Nephron (organoid): Measurements from ENCODE around the gene CLIC5.
A peak's percentile ranks its signal among the peaks of the same experiment; 100 is the strongest.

Experiments used
- H3K27ac Mint-ChIP-seq, 3 experiments: 2 replicates each; pipeline ENCODE4 v1.8.0; 2020; ENCODE audit warnings: mixed read lengths in 3 of 3, mild to moderate bottlenecking in 2 of 3, moderate library complexity in 1 of 3
- H3K27me3 Mint-ChIP-seq: 2 replicates; pipeline ENCODE4 v1.8.0; 2021; ENCODE audit warnings: low read depth, mild to moderate bottlenecking, moderate library complexity, mixed read lengths
- H3K36me3 Mint-ChIP-seq: 2 replicates; pipeline ENCODE4 v1.8.0; 2020; ENCODE audit warnings: low read depth, mixed read lengths
- H3K4me1 Mint-ChIP-seq: 2 replicates; pipeline ENCODE4 v1.8.0; 2020; ENCODE audit warnings: mixed read lengths
- H3K4me3 Mint-ChIP-seq, 3 experiments: 2 replicates each; pipeline ENCODE4 v1.8.0; 2020; ENCODE audit warnings: mild to moderate bottlenecking in 3 of 3, mixed read lengths in 3 of 3, moderate library complexity in 2 of 3
- H3K9me3 Mint-ChIP-seq: 2 replicates; pipeline ENCODE4 v1.8.0; 2020; ENCODE audit warnings: mixed read lengths
- TF ChIP-seq, protein P1 (sequence below), 3 experiments: fragments of 200-600 bp; sonication (generic); IDR thresholded peaks; one replicate each; pipeline ENCODE4 v1.5.0; 2021; ENCODE audit warnings: antibody characterized with exemption in 3 of 3; ENCODE audit not compliant: unreplicated experiment in 3 of 3

CLIC5 gene

DNA sequence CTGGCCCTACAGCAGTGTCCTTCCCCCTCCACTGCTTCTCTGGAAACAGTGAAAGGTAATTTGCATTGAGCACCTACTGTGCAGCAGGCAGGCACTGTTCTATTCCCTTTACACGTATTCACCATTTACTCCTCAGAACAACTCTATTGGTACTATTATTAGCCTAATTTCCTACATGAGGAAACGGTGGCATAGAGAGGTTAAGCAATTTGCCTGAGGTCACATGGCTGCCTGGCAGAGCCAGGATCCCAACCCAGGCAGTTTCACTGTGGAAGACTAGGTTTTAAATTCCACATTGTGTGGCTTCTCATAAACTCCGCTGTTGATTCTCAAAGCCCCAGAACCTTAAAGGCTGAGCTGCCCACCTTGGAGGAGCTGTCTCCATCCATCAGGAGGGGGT is 72.7 kb downstream of the CLIC5 start:
- Mint-ChIP-seq H3K27me3 (peaks cover 30% of the 10 kb centered on the region), H3K4me3 (no peak overlapping the region), H3K9me3 (no peaks in the 10 kb centered on the region), H3K36me3 (peaks cover 9% of the 10 kb centered on the region), H3K27ac (no peak overlapping the region), H3K4me1 (peaks cover 10% of the 10 kb centered on the region)
- TF ChIP-seq, protein P1, sequence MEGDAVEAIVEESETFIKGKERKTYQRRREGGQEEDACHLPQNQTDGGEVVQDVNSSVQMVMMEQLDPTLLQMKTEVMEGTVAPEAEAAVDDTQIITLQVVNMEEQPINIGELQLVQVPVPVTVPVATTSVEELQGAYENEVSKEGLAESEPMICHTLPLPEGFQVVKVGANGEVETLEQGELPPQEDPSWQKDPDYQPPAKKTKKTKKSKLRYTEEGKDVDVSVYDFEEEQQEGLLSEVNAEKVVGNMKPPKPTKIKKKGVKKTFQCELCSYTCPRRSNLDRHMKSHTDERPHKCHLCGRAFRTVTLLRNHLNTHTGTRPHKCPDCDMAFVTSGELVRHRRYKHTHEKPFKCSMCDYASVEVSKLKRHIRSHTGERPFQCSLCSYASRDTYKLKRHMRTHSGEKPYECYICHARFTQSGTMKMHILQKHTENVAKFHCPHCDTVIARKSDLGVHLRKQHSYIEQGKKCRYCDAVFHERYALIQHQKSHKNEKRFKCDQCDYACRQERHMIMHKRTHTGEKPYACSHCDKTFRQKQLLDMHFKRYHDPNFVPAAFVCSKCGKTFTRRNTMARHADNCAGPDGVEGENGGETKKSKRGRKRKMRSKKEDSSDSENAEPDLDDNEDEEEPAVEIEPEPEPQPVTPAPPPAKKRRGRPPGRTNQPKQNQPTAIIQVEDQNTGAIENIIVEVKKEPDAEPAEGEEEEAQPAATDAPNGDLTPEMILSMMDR (IDR thresholded peaks at IDR 0.05; ENCODE audit: unreplicated experiment in 3 of 3): no peak

DNA sequence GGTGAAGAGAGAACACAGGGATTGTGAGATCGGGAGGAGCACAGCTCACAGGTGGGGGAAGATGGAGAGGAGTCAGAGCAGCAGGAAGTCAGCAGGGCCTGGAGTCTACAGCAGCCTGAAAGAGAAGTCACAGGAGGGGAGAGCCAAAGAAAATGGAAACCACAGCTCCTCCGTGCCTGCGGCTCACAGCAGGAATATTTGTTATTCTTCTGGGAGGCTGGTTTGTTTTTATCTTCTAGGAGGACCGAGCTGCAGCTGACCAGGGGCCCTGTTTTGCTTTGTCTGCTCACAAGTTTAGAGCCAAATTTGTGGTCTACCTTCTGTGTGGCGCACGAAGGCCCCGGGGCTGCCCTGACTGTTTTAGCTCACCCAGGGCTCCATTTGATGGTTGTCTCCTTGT is 81.8 kb downstream of the CLIC5 start:
- Mint-ChIP-seq H3K9me3 (no peaks in the 10 kb centered on the region), H3K4me1 (peaks cover 5% of the 10 kb centered on the region), H3K27me3 (peaks cover 47% of the 10 kb centered on the region), H3K4me3 (no peak overlapping the region), H3K36me3 (peaks cover 3% of the 10 kb centered on the region), H3K27ac (peak overlapping the region in 2 of 3 experiments; percentile 7 to 17)
- TF ChIP-seq, protein P1 (IDR thresholded peaks at IDR 0.05; ENCODE audit: unreplicated experiment in 3 of 3): no peak

DNA sequence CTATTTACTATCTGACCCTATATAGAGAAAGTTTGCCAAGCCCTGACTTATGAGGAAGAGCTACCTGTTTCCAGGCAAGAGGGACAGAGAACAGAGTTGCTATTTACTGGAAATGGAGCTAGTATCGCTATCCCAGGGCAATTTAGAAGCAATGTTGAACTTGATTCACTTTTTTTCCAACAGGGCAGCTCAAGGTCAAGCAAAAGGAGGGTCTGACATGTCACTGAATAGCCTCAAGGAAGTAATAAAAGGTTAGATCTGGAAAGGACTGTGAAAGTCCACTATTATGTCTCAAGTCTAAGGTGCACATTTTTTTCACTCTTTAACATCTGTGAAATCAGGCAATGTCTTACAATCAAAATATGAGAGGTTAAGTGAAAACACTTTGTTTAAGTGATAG is 84.4 kb downstream of the CLIC5 start:
- no peaks in the 10 kb centered on the region for H3K9me3 Mint-ChIP-seq
- peaks cover 48% of the 10 kb centered on the region for H3K27me3 Mint-ChIP-seq
- TF ChIP-seq, protein P1 (IDR thresholded peaks at IDR 0.05; ENCODE audit: unreplicated experiment in 3 of 3): no peak
- no peak overlapping the region for H3K4me3 Mint-ChIP-seq
- H3K36me3 Mint-ChIP-seq: peaks cover 3% of the 10 kb centered on the region
- peak overlapping the region in 2 of 3 experiments; percentile 9 to 38 for H3K27ac Mint-ChIP-seq
- peaks cover 5% of the 10 kb centered on the region for H3K4me1 Mint-ChIP-seq

DNA sequence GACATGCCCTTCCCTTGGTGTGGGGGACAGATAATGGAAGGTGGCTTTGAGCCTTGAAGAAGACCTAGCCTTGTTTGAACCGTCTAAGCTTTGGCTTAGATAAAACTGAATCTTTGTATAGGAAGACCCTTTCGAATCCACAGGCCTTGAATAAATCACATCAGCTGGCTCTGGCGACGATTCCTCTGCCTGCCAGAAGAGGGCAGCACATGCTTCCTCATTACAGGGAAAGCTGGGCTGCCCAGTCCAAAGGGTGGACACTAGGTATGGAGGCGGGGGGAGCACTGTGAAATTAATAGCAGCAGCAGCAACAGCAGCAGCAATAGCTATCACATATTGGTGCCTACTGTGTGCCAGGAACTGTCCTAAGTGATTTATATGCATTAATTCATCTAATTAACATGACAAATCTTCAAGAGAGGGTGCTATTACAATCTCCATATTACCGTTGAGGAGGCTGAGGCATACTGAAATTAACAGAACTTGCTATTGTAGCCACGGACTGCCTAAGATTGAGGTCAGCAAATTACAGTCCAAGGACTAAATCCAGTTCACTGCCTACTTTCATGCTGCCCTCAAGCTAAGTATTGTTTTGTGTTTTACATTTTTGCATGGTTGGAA is 85.1 kb downstream of the CLIC5 start:
- Mint-ChIP-seq H3K27ac (peak overlapping the region; percentile 60 to 77 (median 75)), H3K27me3 (peaks cover 44% of the 10 kb centered on the region), H3K4me1 (peaks cover 5% of the 10 kb centered on the region), H3K4me3 (no peak overlapping the region), H3K9me3 (no peaks in the 10 kb centered on the region), H3K36me3 (peaks cover 3% of the 10 kb centered on the region)
- TF ChIP-seq, protein P1 (IDR thresholded peaks at IDR 0.05; ENCODE audit: unreplicated experiment in 3 of 3): peak; percentile 83 to 94 (median 93)

DNA sequence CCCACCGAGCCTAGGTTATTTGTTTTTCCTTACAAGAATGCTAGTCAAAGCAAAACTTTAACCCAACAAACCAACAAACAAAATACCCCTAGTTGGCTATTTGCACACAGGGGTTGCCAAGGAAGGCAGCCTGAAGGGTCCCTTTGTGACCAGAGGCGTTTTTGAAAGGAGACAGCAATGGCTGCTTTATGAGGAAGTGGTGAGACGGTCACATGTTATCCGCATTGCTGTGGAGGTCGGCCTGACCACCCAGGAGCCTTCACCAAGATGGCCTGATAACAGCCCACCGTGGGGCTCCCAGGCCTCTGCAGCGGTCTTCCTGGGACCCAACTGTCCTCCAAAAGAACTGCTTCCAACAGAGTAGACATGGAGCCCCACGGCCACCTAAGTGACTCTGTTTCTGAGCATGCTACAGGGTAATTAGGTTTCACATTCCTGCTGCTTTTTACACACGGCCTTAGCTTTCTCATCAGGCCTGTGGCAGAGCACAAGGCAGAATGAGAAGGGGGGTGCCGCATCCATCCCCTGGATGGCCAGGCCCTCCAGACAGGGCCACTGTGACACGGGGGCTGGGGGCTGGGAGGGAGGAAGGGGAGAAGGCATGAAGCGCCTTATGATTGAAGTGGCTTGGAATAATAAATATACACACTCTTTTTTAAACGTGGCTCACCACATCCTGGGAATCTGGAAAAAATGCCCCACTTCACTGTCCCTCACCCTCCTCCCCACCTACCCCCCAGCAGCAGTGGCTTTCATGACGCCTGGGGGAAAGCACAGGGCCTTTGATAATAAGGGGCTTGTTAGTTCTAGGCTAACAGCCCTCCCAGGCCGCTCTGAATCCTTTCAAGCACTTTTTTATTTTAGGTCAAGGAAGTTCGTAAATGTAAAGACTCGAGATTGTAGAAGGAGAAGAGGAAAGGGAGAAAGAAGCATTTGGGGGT is 86.0 kb downstream of the CLIC5 start:
- Mint-ChIP-seq H3K36me3 (peaks cover 3% of the 10 kb centered on the region), H3K9me3 (no peaks in the 10 kb centered on the region), H3K27me3 (peaks cover 38% of the 10 kb centered on the region), H3K27ac (peak overlapping the region; percentile 60 to 77 (median 75)), H3K4me1 (peaks cover 5% of the 10 kb centered on the region), H3K4me3 (no peak overlapping the region)
- TF ChIP-seq, protein P1 (IDR thresholded peaks at IDR 0.05; ENCODE audit: unreplicated experiment in 3 of 3): no peak
